Cardiac septum (tissue), 1 donor: ENCODE measurements around the gene TSHZ2. TPM values are rescaled to one million over a fixed set of nuclear protein-coding genes. Genes with fewer than 3 reads are reported as not detected.

Experiments
- DNase-seq: peaks from one replicate; pipeline ENCODE4 v3.0.0-alpha.2; 2020; ENCODE audit warnings: low spot score
- intact Hi-C: fragments of 100-400 bp; cut with DNase I; formaldehyde crosslinking; loops from one replicate; pipeline ENCODE4 v1.14.0; 2022
- total RNA-seq: library from RNA; stranded (reverse); fragmentation: NEBNext Ultra II Directional; extraction: Animal tissue kit (Norgen Biotek cat#: 25700); gene quantifications from one replicate; pipeline ENCODE4 v1.2.1, GENCODE V29; 2021
- donor health status: DM: no; HTN: no; CAD: no.

The TSHZ2 gene
- total RNA-seq, 1 donor from 2014 or later, result 7.5 TPM

- intact Hi-C loops, result no loop called here
- no peak for DNase-seq
These were observed 170.3 kb downstream of the TSHZ2 start for GRCh38 chr20:53142225-53143127.

GRCh38 chr20:53146201-53146891 is 174.2 kb downstream of the TSHZ2 start:
- DNase-seq, result no peak
- intact Hi-C loops, result no loop called here

- intact Hi-C loops, result no loop called here
- DNase-seq, result no peak
These were observed 176.6 kb downstream of the TSHZ2 start for GRCh38 chr20:53148771-53149147.

GRCh38 chr20:53149148-53149889 is 177.2 kb downstream of the TSHZ2 start:
- intact Hi-C loops, result no loop called here
- DNase-seq, result no peak

GRCh38 chr20:53149890-53150205 is 177.7 kb downstream of the TSHZ2 start:
- intact Hi-C loops, result no loop called here
- no peak for DNase-seq

- intact Hi-C loops, result no loop called here
- DNase-seq, result no peak
These were observed 178.4 kb downstream of the TSHZ2 start for GRCh38 chr20:53150532-53150931.

- intact Hi-C loops, result no loop called here
- DNase-seq, result no peak
These were observed 180.1 kb downstream of the TSHZ2 start for GRCh38 chr20:53152228-53152627.

- no peak for DNase-seq
- intact Hi-C loops, result no loop called here
These were observed 182.4 kb downstream of the TSHZ2 start for GRCh38 chr20:53154540-53154939.

GRCh38 chr20:53157443-53158408 is 185.6 kb downstream of the TSHZ2 start:
- DNase-seq, result no peak

GRCh38 chr20:53159160-53159559 is 187.0 kb downstream of the TSHZ2 start:
- DNase-seq, result no peak
- intact Hi-C loops, result no loop called here

More at GRCh38 chr20:53157443-53158408, 185.6 kb downstream of the TSHZ2 start:
- intact Hi-C loops, result no loop called here

- DNase-seq, result no peak
These were observed 188.9 kb downstream of the TSHZ2 start for GRCh38 chr20:53161073-53161472.

GRCh38 chr20:53161473-53161872 is 189.3 kb downstream of the TSHZ2 start:
- DNase-seq, result no peak
- intact Hi-C loops, result no loop called here

More at GRCh38 chr20:53161073-53161472, 188.9 kb downstream of the TSHZ2 start:
- intact Hi-C loops, result no loop called here

GRCh38 chr20:53162251-53162835 is 190.2 kb downstream of the TSHZ2 start:
- intact Hi-C loops, result no loop called here
- no peak for DNase-seq

GRCh38 chr20:53163486-53163885 is 191.3 kb downstream of the TSHZ2 start:
- DNase-seq, result no peak
- intact Hi-C loops, result no loop called here

- intact Hi-C loops, result no loop called here
- no peak for DNase-seq
These were observed 191.9 kb downstream of the TSHZ2 start for GRCh38 chr20:53164072-53164471.

GRCh38 chr20:53165452-53165851 is 193.3 kb downstream of the TSHZ2 start:
- intact Hi-C loops, result no loop called here
- DNase-seq, result no peak

- no peak for DNase-seq
- intact Hi-C loops, result no loop called here
These were observed 196.3 kb downstream of the TSHZ2 start for GRCh38 chr20:53168491-53168890.

- intact Hi-C loops, result no loop called here
- DNase-seq, result no peak
These were observed 198.0 kb downstream of the TSHZ2 start for GRCh38 chr20:53170196-53170595.

GRCh38 chr20:53171065-53171464 is 198.9 kb downstream of the TSHZ2 start:
- intact Hi-C loops, result no loop called here
- no peak for DNase-seq
